H9 (cell line): ENCODE measurements around the gene NOL11. TPM values are rescaled to one million over a fixed set of nuclear protein-coding genes. Genes with fewer than 3 reads are reported as not detected.

ENCODE experiments used
- DNase-seq: peaks from one replicate; pipeline ENCODE4 v3.0.0-alpha.2; 2017
- H2AFZ ChIP-seq: one replicate; pipeline ENCODE4 v1.6.1; 2013; ENCODE audit warnings: mild to moderate bottlenecking, low read length, control low read depth, moderate library complexity
- H2AK5ac ChIP-seq: 2 replicates; pipeline ENCODE4 v1.6.1; 2013; ENCODE audit warnings: low read length, control low read depth, mixed read lengths; ENCODE audit not compliant: insufficient read length
- H2BK120ac ChIP-seq: one replicate; pipeline ENCODE4 v1.6.1; 2013; ENCODE audit warnings: low read depth, mild to moderate bottlenecking, low read length, control low read depth, inconsistent platforms; ENCODE audit not compliant: poor library complexity, severe bottlenecking
- H2BK12ac ChIP-seq: 2 replicates; pipeline ENCODE4 v1.6.1; 2013; ENCODE audit warnings: low read length, control low read depth, mixed read lengths, low read depth; ENCODE audit not compliant: insufficient read length
- H2BK15ac ChIP-seq: 2 replicates; pipeline ENCODE4 v1.6.1; 2013; ENCODE audit warnings: low read depth, low read length, control low read depth
- H2BK20ac ChIP-seq: one replicate; pipeline ENCODE4 v1.6.1; 2013; ENCODE audit warnings: low read depth, mild to moderate bottlenecking, low read length, control low read depth, inconsistent platforms; ENCODE audit not compliant: poor library complexity, severe bottlenecking
- H2BK5ac ChIP-seq: 2 replicates; pipeline ENCODE4 v1.6.1; 2013; ENCODE audit warnings: low read length, control low read depth, mixed read lengths; ENCODE audit not compliant: insufficient read length
- H3K14ac ChIP-seq: 2 replicates; pipeline ENCODE4 v1.6.1; 2013; ENCODE audit warnings: low read length, control low read depth; ENCODE audit not compliant: insufficient read depth
- H3K18ac ChIP-seq: 2 replicates; pipeline ENCODE4 v1.6.1; 2013; ENCODE audit warnings: low read depth, mild to moderate bottlenecking, mixed read lengths, low read length, control low read depth; ENCODE audit not compliant: insufficient read length
- H3K23ac ChIP-seq: 2 replicates; pipeline ENCODE4 v1.6.1; 2013; ENCODE audit warnings: low read length, control low read depth, mixed read lengths, low read depth; ENCODE audit not compliant: insufficient read length
- H3K23me2 ChIP-seq: 2 replicates; pipeline ENCODE4 v1.6.1; 2013; ENCODE audit warnings: low read depth, mild to moderate bottlenecking, mixed read lengths, low read length, control low read depth; ENCODE audit not compliant: insufficient read length, poor library complexity, severe bottlenecking
- H3K27ac ChIP-seq: 2 replicates; pipeline ENCODE4 v1.5.1; 2013; ENCODE audit warnings: low read length, control low read depth, mixed read lengths, low read depth; ENCODE audit not compliant: insufficient read length
- H3K27me3 ChIP-seq: 2 replicates; pipeline ENCODE4 v1.6.1; 2013; ENCODE audit warnings: low read length, control low read depth, inconsistent platforms; ENCODE audit not compliant: insufficient read depth
- H3K4ac ChIP-seq: 2 replicates; pipeline ENCODE4 v1.6.1; 2013; ENCODE audit warnings: low read depth, mild to moderate bottlenecking, control low read depth, inconsistent platforms, low read length, moderate library complexity
- H3K4me1 ChIP-seq: 2 replicates; pipeline ENCODE4 v1.6.1; 2013; ENCODE audit warnings: low read length, control low read depth, inconsistent platforms; ENCODE audit not compliant: insufficient read depth
- H3K4me2 ChIP-seq: 2 replicates; pipeline ENCODE4 v1.6.1; 2013; ENCODE audit warnings: low read length, control low read depth, mixed read lengths; ENCODE audit not compliant: insufficient read length, insufficient read depth
- H3K56ac ChIP-seq: 2 replicates; pipeline ENCODE4 v1.6.1; 2013; ENCODE audit warnings: low read depth, mild to moderate bottlenecking, mixed read lengths, low read length, control low read depth; ENCODE audit not compliant: insufficient read length
- H3K79me1 ChIP-seq: 2 replicates; pipeline ENCODE4 v1.6.1; 2013; ENCODE audit warnings: low read depth, mild to moderate bottlenecking, moderate library complexity, low read length, control low read depth, inconsistent platforms; ENCODE audit not compliant: insufficient read depth, poor library complexity, severe bottlenecking
- H3K79me2 ChIP-seq: 2 replicates; pipeline ENCODE4 v1.6.1; 2013; ENCODE audit warnings: low read length, control low read depth, inconsistent platforms; ENCODE audit not compliant: insufficient read depth
- H3K9ac ChIP-seq: 2 replicates; pipeline ENCODE4 v1.6.1; 2013; ENCODE audit warnings: low read length, control low read depth, mixed read lengths; ENCODE audit not compliant: insufficient read length; ENCODE audit errors: extremely low read depth
- H3K9me3 ChIP-seq: one replicate; pipeline ENCODE4 v1.6.1; 2013; ENCODE audit warnings: low read depth, low read length, inconsistent platforms; ENCODE audit not compliant: control insufficient read depth
- H3T11ph ChIP-seq: one replicate; pipeline ENCODE4 v1.6.1; 2013; ENCODE audit warnings: mild to moderate bottlenecking, low read length, control low read depth, inconsistent platforms
- H4K20me1 ChIP-seq: one replicate; pipeline ENCODE4 v1.6.1; 2013; ENCODE audit not compliant: control insufficient read depth, insufficient read length, insufficient read depth
- H4K5ac ChIP-seq: 2 replicates; pipeline ENCODE4 v1.6.1; 2013; ENCODE audit warnings: low read depth, mild to moderate bottlenecking, mixed read lengths, low read length, control low read depth; ENCODE audit not compliant: insufficient read length
- H4K8ac ChIP-seq: replicated peaks from 2 replicates; pipeline ENCODE4 v1.6.1; 2013; ENCODE audit warnings: low read length, control low read depth, mixed read lengths, low read depth; ENCODE audit not compliant: insufficient read length
- H4K91ac ChIP-seq: 2 replicates; pipeline ENCODE4 v1.6.1; 2013; ENCODE audit warnings: low read depth, mild to moderate bottlenecking, moderate library complexity, mixed read lengths, low read length, control low read depth; ENCODE audit not compliant: insufficient read length
- H3K27ac Mint-ChIP-seq, 3 experiments: 2 replicates in 2 of 3; 3 replicates in 1 of 3; pipeline ENCODE4 v1.8.0; 2020 to 2021; ENCODE audit warnings: mixed read lengths in 3 of 3, mild to moderate bottlenecking in 1 of 3, moderate library complexity in 1 of 3
- H3K27me3 Mint-ChIP-seq: 2 replicates; pipeline ENCODE4 v1.8.0; 2021; ENCODE audit warnings: low read depth, mild to moderate bottlenecking, moderate library complexity, mixed read lengths
- H3K36me3 Mint-ChIP-seq, 3 experiments: 2 replicates in 2 of 3; 3 replicates in 1 of 3; pipeline ENCODE4 v1.8.0; 2020 to 2021; ENCODE audit warnings: low read depth in 3 of 3, mixed read lengths in 3 of 3; ENCODE audit not compliant: insufficient read depth in 1 of 3
- H3K4me1 Mint-ChIP-seq, 2 experiments: 2 replicates each; pipeline ENCODE4 v1.8.0; 2020; ENCODE audit warnings: mixed read lengths in 2 of 2
- H3K4me3 Mint-ChIP-seq, 2 experiments: 2 replicates in 1 of 2; 3 replicates in 1 of 2; pipeline ENCODE4 v1.8.0; 2020 to 2021; ENCODE audit warnings: mild to moderate bottlenecking in 2 of 2, mixed read lengths in 2 of 2, moderate library complexity in 1 of 2
- H3K9me3 Mint-ChIP-seq, 2 experiments: 2 replicates in 1 of 2; 3 replicates in 1 of 2; pipeline ENCODE4 v1.8.0; 2020; ENCODE audit warnings: mild to moderate bottlenecking in 2 of 2, mixed read lengths in 2 of 2, moderate library complexity in 1 of 2
- CTCF ChIP-seq: fragments of 200-600 bp; sonication (generic); conservative IDR thresholded peaks from 3 replicates; pipeline ENCODE4 v1.8.0; 2021; ENCODE audit warnings: antibody characterized with exemption, mild to moderate bottlenecking
- WGBS: extraction: QIAGEN DNeasy Blood & Tissue Kit; methylation state at CpG from one replicate; pipeline ENCODE4 v1.1.7; 2013; ENCODE audit warnings: missing lambda C conversion rate, low lambda C conversion rate, mixed read lengths; ENCODE audit not compliant: insufficient read length; ENCODE audit errors: extremely low coverage; 5-methylcytosine and 5-hydroxymethylcytosine counted together
- total RNA-seq: library from RNA; stranded (reverse); gene quantifications from 2 replicates; pipeline ENCODE4 v1.2.1, GENCODE V29; 2021

Gene NOL11
- total RNA-seq, 1 experiment from 2014 or later, result 114 TPM

GRCh38 chr17:67730731-67731130, 13.0 kb downstream of the NOL11 start:
- Histone ChIP-seq H3K27me3 (no peaks in the 10 kb centered on the region), H3K4me2 (no peak overlapping the region), H3K4me1 (peaks cover 5% of the 10 kb centered on the region), H4K91ac (no peak overlapping the region), H3K4ac (no peak overlapping the region), H3K9ac (no peak overlapping the region), H2AK5ac (no peak overlapping the region), H2BK5ac (no peak overlapping the region), H2BK15ac (no peak overlapping the region), H2BK12ac (no peak overlapping the region), H3K79me1 (no peaks in the 10 kb centered on the region), H2AFZ (no peak overlapping the region), H3K79me2 (no peaks in the 10 kb centered on the region; the same call in 1 of the 2 replicates), H4K5ac (no peak overlapping the region), H4K20me1 (no peaks in the 10 kb centered on the region), H3K23me2 (no peaks in the 10 kb centered on the region), H3K27ac (no peak overlapping the region), H3K9me3 (no peaks in the 10 kb centered on the region), H3K18ac (no peak overlapping the region), H2BK20ac (no peak overlapping the region), H3T11ph (no peak overlapping the region), H3K14ac (no peak overlapping the region), H3K23ac (no peak overlapping the region), H4K8ac (no peak overlapping the region), H3K56ac (no peak overlapping the region), H2BK120ac (no peak overlapping the region)
- Mint-ChIP-seq H3K36me3 (peaks cover 56 to 85% (median 74%) of the 10 kb centered on the region in 3 experiments), H3K27ac (no peak overlapping the region), H3K27me3 (no peaks in the 10 kb centered on the region), H3K4me3 (no peak overlapping the region), H3K4me1 (peaks cover 24 to 26% of the 10 kb centered on the region in 2 experiments), H3K9me3 (peaks cover 5 to 7% of the 10 kb centered on the region in 2 experiments; a peak in 3 of 5 replicates)
- no peak for TF ChIP-seq CTCF
- no CpG with 5 or more reads among the region's 7 CpGs for WGBS
- no peak for DNase-seq
